GM12891 (cell line): ENCODE data around the gene AAR2.

Source experiments
- POLR2A ChIP-seq: IDR thresholded peaks from 2 replicates; pipeline ENCODE4 v1.6.1; 2011; ENCODE audit warnings: low read depth, low read length, control low read depth
- SPI1 ChIP-seq: IDR thresholded peaks from 2 replicates; pipeline ENCODE4 v1.6.1; 2011; ENCODE audit warnings: low read depth, low read length, control low read depth

DNA sequence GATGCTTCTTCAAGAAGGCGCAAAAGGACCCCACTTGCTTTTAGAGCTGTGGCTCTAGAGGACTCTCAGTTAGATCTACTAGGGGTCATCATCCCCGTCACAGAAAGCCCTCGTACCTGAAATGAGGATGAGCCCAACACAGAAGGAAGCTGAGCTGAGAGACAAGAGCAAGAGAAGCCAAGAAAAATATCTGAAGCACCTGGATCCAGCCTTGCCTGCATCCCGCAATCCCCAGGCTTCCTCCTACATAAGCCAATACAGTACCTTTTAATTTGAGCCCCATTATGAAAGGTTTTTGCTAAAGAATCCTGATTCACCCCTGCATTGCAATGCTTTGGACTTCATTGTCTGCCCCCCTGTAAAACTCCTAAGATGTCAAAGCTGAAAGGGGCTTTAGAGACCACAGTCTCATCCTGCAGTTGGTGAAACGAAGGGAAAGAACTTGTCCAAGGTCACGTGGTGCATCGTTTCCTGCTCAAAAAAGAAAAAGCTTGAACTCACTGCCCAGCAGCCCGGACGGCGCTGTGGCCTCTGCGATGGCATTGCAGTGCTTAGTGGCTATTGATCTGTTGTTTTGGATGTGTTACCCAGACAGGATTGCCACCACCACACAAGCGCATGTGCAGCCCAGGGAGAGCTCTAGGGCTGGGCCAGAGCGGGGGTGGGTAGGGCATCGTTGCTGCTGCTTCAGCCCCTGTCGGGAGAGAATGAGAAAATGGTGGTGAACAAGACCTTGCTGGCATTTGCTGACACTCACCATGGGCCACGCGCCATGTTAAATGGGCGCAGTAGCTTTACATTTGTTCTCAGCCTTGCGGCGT, 28.4 kb downstream of the AAR2 start:
- TF ChIP-seq POLR2A (no peak), SPI1 (no peak)
